H1 (cell line): ENCODE results near the gene CLIC3.

Experiments used
- CEBPB ChIP-seq: IDR thresholded peaks from 2 replicates; pipeline ENCODE4 v1.6.1; 2012; ENCODE audit warnings: low read depth, low read length
- EP300 ChIP-seq, 2 experiments: IDR thresholded peaks; 1 replicate in 1 of 2; 2 replicates in 1 of 2; pipeline ENCODE4 v1.6.1; 2011 to 2012; ENCODE audit warnings: low read depth in 2 of 2, low read length in 2 of 2, mild to moderate bottlenecking in 2 of 2, borderline replicate concordance in 1 of 2, inconsistent platforms in 1 of 2, moderate library complexity in 1 of 2
- POLR2A ChIP-seq, 2 experiments: IDR thresholded peaks; 1 replicate in 1 of 2; 2 replicates in 1 of 2; pipeline ENCODE4 v1.6.1; 2011; ENCODE audit warnings: low read depth in 2 of 2, low read length in 2 of 2, mild to moderate bottlenecking in 2 of 2; ENCODE audit errors: control extremely low read depth in 1 of 2
- SAP30 ChIP-seq: fragments of 300-600 bp; sonication (generic); IDR thresholded peaks from 2 replicates; pipeline ENCODE4 v1.7.1; 2012; ENCODE audit warnings: low read length, moderate library complexity, mild to moderate bottlenecking, inconsistent platforms; ENCODE audit not compliant: insufficient read depth, insufficient replicate concordance
- SRF ChIP-seq: IDR thresholded peaks from 2 replicates; pipeline ENCODE4 v1.6.1; 2011; ENCODE audit warnings: mild to moderate bottlenecking, low read depth, low read length, moderate library complexity
- TF ChIP-seq, protein P1 (sequence below): fragments of 300-600 bp; sonication (generic); IDR thresholded peaks from 2 replicates; pipeline ENCODE4 v1.7.1; 2012; ENCODE audit warnings: low read length, moderate library complexity, mild to moderate bottlenecking, inconsistent platforms; ENCODE audit not compliant: insufficient replicate concordance
- TF ChIP-seq, protein P2 (sequence below), 3 experiments: IDR thresholded peaks; 1 replicate in 2 of 3; 2 replicates in 1 of 3; pipeline versions ENCODE4 v1.5.1 to v1.6.1; 2011; ENCODE audit warnings: low read length in 3 of 3, mild to moderate bottlenecking in 3 of 3, inconsistent platforms in 2 of 3, low read depth in 1 of 3, moderate library complexity in 1 of 3; ENCODE audit not compliant: insufficient read depth in 1 of 3; ENCODE audit errors: control extremely low read depth in 1 of 3

DNA sequence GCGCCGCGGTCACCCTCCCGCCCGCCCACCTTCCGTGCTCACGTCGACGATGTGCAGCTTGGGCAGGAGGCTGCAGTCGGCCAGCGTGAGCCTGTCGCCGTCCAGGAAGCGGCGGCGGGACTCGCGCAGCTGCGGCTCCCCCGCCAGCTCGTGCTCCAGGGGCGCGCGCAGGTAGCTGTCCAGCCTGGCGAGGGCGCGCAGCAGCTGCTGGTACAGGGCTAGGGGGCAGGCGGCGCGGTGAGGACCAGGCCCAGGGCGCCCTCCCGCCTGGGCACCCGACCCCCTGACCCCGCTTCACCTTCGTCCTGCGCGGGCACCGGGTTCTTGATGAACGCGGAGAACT, 1.5 kb downstream of the CLIC3 start:
- TF ChIP-seq SRF (no peak), SAP30 (no peak), POLR2A (IDR thresholded peaks at IDR 0.05; ENCODE audit: control extremely low read depth in 1 of 2, low read depth in 2 of 2, low read length in 2 of 2) (no peak), CEBPB (no peak), EP300 (IDR thresholded peaks at IDR 0.05; ENCODE audit: borderline replicate concordance in 1 of 2, low read depth in 2 of 2, low read length in 2 of 2) (no peak)
- TF ChIP-seq, protein P1, sequence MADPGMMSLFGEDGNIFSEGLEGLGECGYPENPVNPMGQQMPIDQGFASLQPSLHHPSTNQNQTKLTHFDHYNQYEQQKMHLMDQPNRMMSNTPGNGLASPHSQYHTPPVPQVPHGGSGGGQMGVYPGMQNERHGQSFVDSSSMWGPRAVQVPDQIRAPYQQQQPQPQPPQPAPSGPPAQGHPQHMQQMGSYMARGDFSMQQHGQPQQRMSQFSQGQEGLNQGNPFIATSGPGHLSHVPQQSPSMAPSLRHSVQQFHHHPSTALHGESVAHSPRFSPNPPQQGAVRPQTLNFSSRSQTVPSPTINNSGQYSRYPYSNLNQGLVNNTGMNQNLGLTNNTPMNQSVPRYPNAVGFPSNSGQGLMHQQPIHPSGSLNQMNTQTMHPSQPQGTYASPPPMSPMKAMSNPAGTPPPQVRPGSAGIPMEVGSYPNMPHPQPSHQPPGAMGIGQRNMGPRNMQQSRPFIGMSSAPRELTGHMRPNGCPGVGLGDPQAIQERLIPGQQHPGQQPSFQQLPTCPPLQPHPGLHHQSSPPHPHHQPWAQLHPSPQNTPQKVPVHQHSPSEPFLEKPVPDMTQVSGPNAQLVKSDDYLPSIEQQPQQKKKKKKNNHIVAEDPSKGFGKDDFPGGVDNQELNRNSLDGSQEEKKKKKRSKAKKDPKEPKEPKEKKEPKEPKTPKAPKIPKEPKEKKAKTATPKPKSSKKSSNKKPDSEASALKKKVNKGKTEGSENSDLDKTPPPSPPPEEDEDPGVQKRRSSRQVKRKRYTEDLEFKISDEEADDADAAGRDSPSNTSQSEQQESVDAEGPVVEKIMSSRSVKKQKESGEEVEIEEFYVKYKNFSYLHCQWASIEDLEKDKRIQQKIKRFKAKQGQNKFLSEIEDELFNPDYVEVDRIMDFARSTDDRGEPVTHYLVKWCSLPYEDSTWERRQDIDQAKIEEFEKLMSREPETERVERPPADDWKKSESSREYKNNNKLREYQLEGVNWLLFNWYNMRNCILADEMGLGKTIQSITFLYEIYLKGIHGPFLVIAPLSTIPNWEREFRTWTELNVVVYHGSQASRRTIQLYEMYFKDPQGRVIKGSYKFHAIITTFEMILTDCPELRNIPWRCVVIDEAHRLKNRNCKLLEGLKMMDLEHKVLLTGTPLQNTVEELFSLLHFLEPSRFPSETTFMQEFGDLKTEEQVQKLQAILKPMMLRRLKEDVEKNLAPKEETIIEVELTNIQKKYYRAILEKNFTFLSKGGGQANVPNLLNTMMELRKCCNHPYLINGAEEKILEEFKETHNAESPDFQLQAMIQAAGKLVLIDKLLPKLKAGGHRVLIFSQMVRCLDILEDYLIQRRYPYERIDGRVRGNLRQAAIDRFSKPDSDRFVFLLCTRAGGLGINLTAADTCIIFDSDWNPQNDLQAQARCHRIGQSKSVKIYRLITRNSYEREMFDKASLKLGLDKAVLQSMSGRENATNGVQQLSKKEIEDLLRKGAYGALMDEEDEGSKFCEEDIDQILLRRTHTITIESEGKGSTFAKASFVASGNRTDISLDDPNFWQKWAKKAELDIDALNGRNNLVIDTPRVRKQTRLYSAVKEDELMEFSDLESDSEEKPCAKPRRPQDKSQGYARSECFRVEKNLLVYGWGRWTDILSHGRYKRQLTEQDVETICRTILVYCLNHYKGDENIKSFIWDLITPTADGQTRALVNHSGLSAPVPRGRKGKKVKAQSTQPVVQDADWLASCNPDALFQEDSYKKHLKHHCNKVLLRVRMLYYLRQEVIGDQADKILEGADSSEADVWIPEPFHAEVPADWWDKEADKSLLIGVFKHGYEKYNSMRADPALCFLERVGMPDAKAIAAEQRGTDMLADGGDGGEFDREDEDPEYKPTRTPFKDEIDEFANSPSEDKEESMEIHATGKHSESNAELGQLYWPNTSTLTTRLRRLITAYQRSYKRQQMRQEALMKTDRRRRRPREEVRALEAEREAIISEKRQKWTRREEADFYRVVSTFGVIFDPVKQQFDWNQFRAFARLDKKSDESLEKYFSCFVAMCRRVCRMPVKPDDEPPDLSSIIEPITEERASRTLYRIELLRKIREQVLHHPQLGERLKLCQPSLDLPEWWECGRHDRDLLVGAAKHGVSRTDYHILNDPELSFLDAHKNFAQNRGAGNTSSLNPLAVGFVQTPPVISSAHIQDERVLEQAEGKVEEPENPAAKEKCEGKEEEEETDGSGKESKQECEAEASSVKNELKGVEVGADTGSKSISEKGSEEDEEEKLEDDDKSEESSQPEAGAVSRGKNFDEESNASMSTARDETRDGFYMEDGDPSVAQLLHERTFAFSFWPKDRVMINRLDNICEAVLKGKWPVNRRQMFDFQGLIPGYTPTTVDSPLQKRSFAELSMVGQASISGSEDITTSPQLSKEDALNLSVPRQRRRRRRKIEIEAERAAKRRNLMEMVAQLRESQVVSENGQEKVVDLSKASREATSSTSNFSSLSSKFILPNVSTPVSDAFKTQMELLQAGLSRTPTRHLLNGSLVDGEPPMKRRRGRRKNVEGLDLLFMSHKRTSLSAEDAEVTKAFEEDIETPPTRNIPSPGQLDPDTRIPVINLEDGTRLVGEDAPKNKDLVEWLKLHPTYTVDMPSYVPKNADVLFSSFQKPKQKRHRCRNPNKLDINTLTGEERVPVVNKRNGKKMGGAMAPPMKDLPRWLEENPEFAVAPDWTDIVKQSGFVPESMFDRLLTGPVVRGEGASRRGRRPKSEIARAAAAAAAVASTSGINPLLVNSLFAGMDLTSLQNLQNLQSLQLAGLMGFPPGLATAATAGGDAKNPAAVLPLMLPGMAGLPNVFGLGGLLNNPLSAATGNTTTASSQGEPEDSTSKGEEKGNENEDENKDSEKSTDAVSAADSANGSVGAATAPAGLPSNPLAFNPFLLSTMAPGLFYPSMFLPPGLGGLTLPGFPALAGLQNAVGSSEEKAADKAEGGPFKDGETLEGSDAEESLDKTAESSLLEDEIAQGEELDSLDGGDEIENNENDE = no peak
- TF ChIP-seq, protein P2, sequence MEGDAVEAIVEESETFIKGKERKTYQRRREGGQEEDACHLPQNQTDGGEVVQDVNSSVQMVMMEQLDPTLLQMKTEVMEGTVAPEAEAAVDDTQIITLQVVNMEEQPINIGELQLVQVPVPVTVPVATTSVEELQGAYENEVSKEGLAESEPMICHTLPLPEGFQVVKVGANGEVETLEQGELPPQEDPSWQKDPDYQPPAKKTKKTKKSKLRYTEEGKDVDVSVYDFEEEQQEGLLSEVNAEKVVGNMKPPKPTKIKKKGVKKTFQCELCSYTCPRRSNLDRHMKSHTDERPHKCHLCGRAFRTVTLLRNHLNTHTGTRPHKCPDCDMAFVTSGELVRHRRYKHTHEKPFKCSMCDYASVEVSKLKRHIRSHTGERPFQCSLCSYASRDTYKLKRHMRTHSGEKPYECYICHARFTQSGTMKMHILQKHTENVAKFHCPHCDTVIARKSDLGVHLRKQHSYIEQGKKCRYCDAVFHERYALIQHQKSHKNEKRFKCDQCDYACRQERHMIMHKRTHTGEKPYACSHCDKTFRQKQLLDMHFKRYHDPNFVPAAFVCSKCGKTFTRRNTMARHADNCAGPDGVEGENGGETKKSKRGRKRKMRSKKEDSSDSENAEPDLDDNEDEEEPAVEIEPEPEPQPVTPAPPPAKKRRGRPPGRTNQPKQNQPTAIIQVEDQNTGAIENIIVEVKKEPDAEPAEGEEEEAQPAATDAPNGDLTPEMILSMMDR (IDR thresholded peaks at IDR 0.05; ENCODE audit: control extremely low read depth in 1 of 3, insufficient read depth in 1 of 3, low read depth in 1 of 3, low read length in 3 of 3) = no peak
